ENCODE data around the gene EFNA5.

DNA sequence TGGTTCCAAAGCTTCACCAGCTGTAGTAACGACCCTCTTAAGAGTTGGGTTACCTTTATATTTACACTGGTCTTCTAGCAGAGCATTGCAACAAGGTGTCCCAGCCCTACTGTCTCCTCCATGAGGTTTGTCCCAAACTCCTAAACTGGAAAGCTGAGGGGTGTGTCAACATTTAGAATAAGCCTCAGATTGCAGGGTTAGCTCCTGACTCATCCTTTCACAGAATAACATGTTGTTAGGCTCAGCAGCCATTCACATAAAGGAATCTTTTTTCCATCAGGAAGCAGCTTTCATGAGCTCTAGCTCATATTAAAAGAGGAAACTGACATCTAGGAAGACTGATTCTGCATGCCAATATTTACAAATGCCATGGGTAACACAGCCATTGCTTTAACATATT, 238.7 kb downstream of the EFNA5 start:
- TF ChIP-seq, protein P1, sequence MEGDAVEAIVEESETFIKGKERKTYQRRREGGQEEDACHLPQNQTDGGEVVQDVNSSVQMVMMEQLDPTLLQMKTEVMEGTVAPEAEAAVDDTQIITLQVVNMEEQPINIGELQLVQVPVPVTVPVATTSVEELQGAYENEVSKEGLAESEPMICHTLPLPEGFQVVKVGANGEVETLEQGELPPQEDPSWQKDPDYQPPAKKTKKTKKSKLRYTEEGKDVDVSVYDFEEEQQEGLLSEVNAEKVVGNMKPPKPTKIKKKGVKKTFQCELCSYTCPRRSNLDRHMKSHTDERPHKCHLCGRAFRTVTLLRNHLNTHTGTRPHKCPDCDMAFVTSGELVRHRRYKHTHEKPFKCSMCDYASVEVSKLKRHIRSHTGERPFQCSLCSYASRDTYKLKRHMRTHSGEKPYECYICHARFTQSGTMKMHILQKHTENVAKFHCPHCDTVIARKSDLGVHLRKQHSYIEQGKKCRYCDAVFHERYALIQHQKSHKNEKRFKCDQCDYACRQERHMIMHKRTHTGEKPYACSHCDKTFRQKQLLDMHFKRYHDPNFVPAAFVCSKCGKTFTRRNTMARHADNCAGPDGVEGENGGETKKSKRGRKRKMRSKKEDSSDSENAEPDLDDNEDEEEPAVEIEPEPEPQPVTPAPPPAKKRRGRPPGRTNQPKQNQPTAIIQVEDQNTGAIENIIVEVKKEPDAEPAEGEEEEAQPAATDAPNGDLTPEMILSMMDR (IDR thresholded peaks at IDR 0.05) = no peak
- TF ChIP-seq POLR2A (IDR thresholded peaks at IDR 0.05) (no peak), EP300 (IDR thresholded peaks at IDR 0.05) (no peak), POLR2AphosphoS5 (IDR thresholded peaks at IDR 0.05) (no peak)
